ENCODE data around the gene OSGEP.
"Not testable (repeated sequence)": the region's sequence is repeated elsewhere in the genome, so short reads cannot be mapped to it uniquely, and the experiment has no call there.

OSGEP gene

GRCh38 chr14:20452831-20453230 lies 1.8 kb downstream of the OSGEP start:
- H3K4me3 ChIP-seq (ENCODE audit: low read length); H3K27me3 ChIP-seq (ENCODE audit: control insufficient read depth, insufficient read depth, low read length); H3K9me3 ChIP-seq (ENCODE audit: control insufficient read depth, insufficient read depth, low read length); H3K4me1 ChIP-seq (ENCODE audit: control insufficient read depth, insufficient read depth, low read length); DNase-seq (ENCODE audit: low read depth, low spot score); H3K27ac ChIP-seq (ENCODE audit: low read length): not testable (repeated sequence)
- H3K36me3 ChIP-seq (ENCODE audit: control insufficient read depth, insufficient read depth, low read length), result peaks cover 28% of the 10 kb centered on the region; the same call in 1 of the 2 replicates
- WGBS (ENCODE audit: insufficient coverage, insufficient read length), result no CpG with 5 or more reads among the region's 8 CpGs

DNA sequence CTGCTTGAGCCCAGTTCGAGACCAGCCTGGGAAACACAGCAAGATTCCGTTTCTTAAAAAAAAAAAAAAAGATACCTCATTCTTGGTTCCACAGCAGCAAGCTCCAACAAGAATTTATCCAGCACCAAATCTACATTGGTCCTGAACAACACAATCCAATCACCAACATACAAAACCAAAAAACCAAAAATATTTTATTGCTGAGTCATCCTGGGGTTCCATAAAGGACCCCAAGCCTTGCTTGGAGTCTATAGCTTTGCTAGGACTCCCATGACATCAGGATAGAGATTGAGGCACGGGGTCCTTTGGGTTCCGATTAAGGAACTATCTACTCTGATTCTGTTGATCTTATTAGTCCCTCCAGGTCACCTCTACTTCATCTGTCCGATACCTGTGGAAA lies 7.7 kb downstream of the OSGEP start:
- no peak for DNase-seq (ENCODE audit: low read depth, low spot score)
- H3K9me3 ChIP-seq (ENCODE audit: control insufficient read depth, insufficient read depth, low read length), result no peaks in the 10 kb centered on the region
- H3K36me3 ChIP-seq (ENCODE audit: control insufficient read depth, insufficient read depth, low read length), result peaks cover 35% of the 10 kb centered on the region; the same call in 1 of the 2 replicates
- no CpG with 5 or more reads among the region's 5 CpGs for WGBS (ENCODE audit: insufficient coverage, insufficient read length)
- no peak overlapping the region for H3K27ac ChIP-seq (ENCODE audit: low read length)
- no peaks in the 10 kb centered on the region for H3K27me3 ChIP-seq (ENCODE audit: control insufficient read depth, insufficient read depth, low read length)
- no peaks in the 10 kb centered on the region for H3K4me1 ChIP-seq (ENCODE audit: control insufficient read depth, insufficient read depth, low read length)
- no peak overlapping the region for H3K4me3 ChIP-seq (ENCODE audit: low read length)

GRCh38 chr14:20443650-20444049 lies 11.0 kb downstream of the OSGEP start:
- not testable (repeated sequence) for H3K9me3 ChIP-seq (ENCODE audit: control insufficient read depth, insufficient read depth, low read length)

GRCh38 chr14:20441461-20441860 lies 13.2 kb downstream of the OSGEP start:
- H3K27ac ChIP-seq (ENCODE audit: low read length), result no peak overlapping the region
- no peaks in the 10 kb centered on the region for H3K9me3 ChIP-seq (ENCODE audit: control insufficient read depth, insufficient read depth, low read length)
- H3K27me3 ChIP-seq (ENCODE audit: control insufficient read depth, insufficient read depth, low read length), result no peaks in the 10 kb centered on the region
- H3K36me3 ChIP-seq (ENCODE audit: control insufficient read depth, insufficient read depth, low read length), result peaks cover 9% of the 10 kb centered on the region; the same call in 1 of the 2 replicates
- no CpG with 5 or more reads among the region's 2 CpGs for WGBS (ENCODE audit: insufficient coverage, insufficient read length)
- no peaks in the 10 kb centered on the region for H3K4me1 ChIP-seq (ENCODE audit: control insufficient read depth, insufficient read depth, low read length)
- no peak for DNase-seq (ENCODE audit: low read depth, low spot score)
- no peak overlapping the region for H3K4me3 ChIP-seq (ENCODE audit: low read length)

More at GRCh38 chr14:20443650-20444049, 11.0 kb downstream of the OSGEP start:
- H3K36me3 ChIP-seq (ENCODE audit: control insufficient read depth, insufficient read depth, low read length), result peaks cover 28% of the 10 kb centered on the region; the same call in 1 of the 2 replicates
- not testable (repeated sequence) for DNase-seq (ENCODE audit: low read depth, low spot score); H3K4me1 ChIP-seq (ENCODE audit: control insufficient read depth, insufficient read depth, low read length); H3K27me3 ChIP-seq (ENCODE audit: control insufficient read depth, insufficient read depth, low read length); H3K27ac ChIP-seq (ENCODE audit: low read length); H3K4me3 ChIP-seq (ENCODE audit: low read length)
- WGBS (ENCODE audit: insufficient coverage, insufficient read length), result no CpG with 5 or more reads among the region's 4 CpGs

DNA sequence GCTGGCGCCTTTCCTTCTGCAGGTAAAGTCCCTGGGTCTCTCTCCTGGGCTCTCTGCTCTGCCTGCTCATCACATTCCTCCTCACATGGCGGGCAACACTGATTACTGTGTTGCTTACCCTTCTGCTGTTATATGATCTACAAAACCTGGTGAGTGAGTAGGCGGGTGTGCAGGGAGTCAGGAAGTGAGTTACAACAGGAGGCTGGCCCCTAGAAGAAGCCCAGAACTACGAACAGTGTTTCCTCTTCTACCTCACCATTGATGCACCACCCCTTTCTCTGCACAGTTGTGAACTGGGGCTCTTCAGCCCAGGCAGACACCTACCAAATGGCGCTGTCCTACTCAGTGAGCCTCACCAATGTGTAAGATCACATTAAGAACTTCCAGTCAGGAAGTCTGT lies 13.7 kb downstream of the OSGEP start:
- Histone ChIP-seq H3K9me3 (ENCODE audit: control insufficient read depth, insufficient read depth, low read length) (no peaks in the 10 kb centered on the region), H3K36me3 (ENCODE audit: control insufficient read depth, insufficient read depth, low read length) (peaks cover 4% of the 10 kb centered on the region; the same call in 1 of the 2 replicates), H3K27me3 (ENCODE audit: control insufficient read depth, insufficient read depth, low read length) (no peaks in the 10 kb centered on the region), H3K4me1 (ENCODE audit: control insufficient read depth, insufficient read depth, low read length) (no peaks in the 10 kb centered on the region; the same call in 1 of the 2 replicates), H3K27ac (ENCODE audit: low read length) (no peak overlapping the region), H3K4me3 (ENCODE audit: low read length) (no peak overlapping the region)
- no CpG with 5 or more reads among the region's 5 CpGs for WGBS (ENCODE audit: insufficient coverage, insufficient read length)
- no peak for DNase-seq (ENCODE audit: low read depth, low spot score)

GRCh38 chr14:20440465-20440864 lies 14.1 kb downstream of the OSGEP start:
- no peak for DNase-seq (ENCODE audit: low read depth, low spot score)
- H3K9me3 ChIP-seq (ENCODE audit: control insufficient read depth, insufficient read depth, low read length), result no peaks in the 10 kb centered on the region
- no peaks in the 10 kb centered on the region for H3K36me3 ChIP-seq (ENCODE audit: control insufficient read depth, insufficient read depth, low read length)
- H3K27me3 ChIP-seq (ENCODE audit: control insufficient read depth, insufficient read depth, low read length), result no peaks in the 10 kb centered on the region
- H3K4me3 ChIP-seq (ENCODE audit: low read length), result no peak overlapping the region
- no peaks in the 10 kb centered on the region; the same call in 1 of the 2 replicates for H3K4me1 ChIP-seq (ENCODE audit: control insufficient read depth, insufficient read depth, low read length)
- no peak overlapping the region for H3K27ac ChIP-seq (ENCODE audit: low read length)
- no CpG with 5 or more reads among the region's 5 CpGs for WGBS (ENCODE audit: insufficient coverage, insufficient read length)

- no peaks in the 10 kb centered on the region for H3K9me3 ChIP-seq (ENCODE audit: control insufficient read depth, insufficient read depth, low read length)
- H3K36me3 ChIP-seq (ENCODE audit: control insufficient read depth, insufficient read depth, low read length), result no peaks in the 10 kb centered on the region
- no peak overlapping the region for H3K27ac ChIP-seq (ENCODE audit: low read length)
- WGBS (ENCODE audit: insufficient coverage, insufficient read length), result no CpG with 5 or more reads among the region's 7 CpGs
- no peaks in the 10 kb centered on the region for H3K27me3 ChIP-seq (ENCODE audit: control insufficient read depth, insufficient read depth, low read length)
- H3K4me3 ChIP-seq (ENCODE audit: low read length), result no peak overlapping the region
- H3K4me1 ChIP-seq (ENCODE audit: control insufficient read depth, insufficient read depth, low read length), result no peaks in the 10 kb centered on the region; the same call in 1 of the 2 replicates
- DNase-seq (ENCODE audit: low read depth, low spot score), result no peak
Observed at GRCh38 chr14:20438664-20439063, 15.9 kb downstream of the OSGEP start.

- Histone ChIP-seq H3K9me3 (ENCODE audit: control insufficient read depth, insufficient read depth, low read length) (no peaks in the 10 kb centered on the region), H3K36me3 (ENCODE audit: control insufficient read depth, insufficient read depth, low read length) (no peaks in the 10 kb centered on the region), H3K4me3 (ENCODE audit: low read length) (no peak overlapping the region), H3K27me3 (ENCODE audit: control insufficient read depth, insufficient read depth, low read length) (no peaks in the 10 kb centered on the region; the same call in 1 of the 2 replicates), H3K27ac (ENCODE audit: low read length) (no peak overlapping the region), H3K4me1 (ENCODE audit: control insufficient read depth, insufficient read depth, low read length) (no peaks in the 10 kb centered on the region; the same call in 1 of the 2 replicates)
- WGBS (ENCODE audit: insufficient coverage, insufficient read length), result no CpG with 5 or more reads among the region's 4 CpGs
- DNase-seq (ENCODE audit: low read depth, low spot score), result no peak
Observed at GRCh38 chr14:20436363-20436755, 18.3 kb downstream of the OSGEP start.

DNA sequence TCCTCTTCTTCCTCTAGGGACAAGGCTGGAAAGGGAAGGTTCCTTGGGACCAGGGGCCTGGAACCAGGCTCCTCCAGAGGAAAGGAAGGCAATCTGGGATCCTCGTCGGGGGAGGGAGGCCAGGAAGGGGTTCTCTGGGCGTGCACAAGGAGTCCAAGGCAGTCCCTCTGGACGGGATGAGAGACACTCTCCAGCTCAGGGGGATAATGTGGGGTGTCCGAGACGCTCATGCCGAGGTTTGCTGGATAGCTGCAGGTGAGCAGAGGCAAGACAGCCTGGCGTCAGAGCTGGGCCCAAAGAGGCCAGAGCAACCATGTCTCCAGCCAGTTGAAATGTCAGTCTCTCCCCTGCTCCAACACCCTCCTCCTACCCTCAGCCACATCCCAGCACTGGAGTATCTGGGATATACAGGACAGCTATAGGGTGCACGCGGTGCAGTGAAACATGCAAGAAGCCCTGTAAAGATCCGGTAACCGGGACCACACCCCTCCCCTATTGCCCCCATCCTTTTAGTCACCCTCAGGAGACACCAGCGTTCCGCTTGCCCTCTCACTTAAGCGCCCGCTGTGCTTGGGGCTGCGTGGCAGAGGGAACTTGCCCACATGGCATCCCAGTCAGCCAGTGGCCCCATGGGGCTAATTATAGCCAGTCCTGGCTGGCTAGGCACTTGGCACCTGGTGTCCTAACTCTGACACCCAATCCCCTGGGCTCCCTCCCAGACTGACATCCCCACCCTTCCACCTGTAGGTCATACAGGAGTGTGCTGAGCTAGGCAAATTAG lies 18.8 kb downstream of the OSGEP start, which contains the start of gene KLHL33:
TSS of gene KLHL33 (minus strand) at position 585 of the 781 bp plus-strand sequence. CDS start at position 230, 355 bp downstream.
- no peak for DNase-seq (ENCODE audit: low read depth, low spot score)
- no peaks in the 10 kb centered on the region for H3K36me3 ChIP-seq (ENCODE audit: control insufficient read depth, insufficient read depth, low read length)
- WGBS (ENCODE audit: insufficient coverage, insufficient read length), result no CpG with 5 or more reads among the region's 17 CpGs
- H3K4me3 ChIP-seq (ENCODE audit: low read length), result no peak within 1 kb of the TSS
- no peak within 1 kb of the TSS for H3K27ac ChIP-seq (ENCODE audit: low read length)
- H3K27me3 ChIP-seq (ENCODE audit: control insufficient read depth, insufficient read depth, low read length), result no peaks in the 10 kb centered on the region; the same call in 1 of the 2 replicates
- H3K4me1 ChIP-seq (ENCODE audit: control insufficient read depth, insufficient read depth, low read length), result no peaks in the 10 kb centered on the region; the same call in 1 of the 2 replicates
- no peaks in the 10 kb centered on the region for H3K9me3 ChIP-seq (ENCODE audit: control insufficient read depth, insufficient read depth, low read length)

DNA sequence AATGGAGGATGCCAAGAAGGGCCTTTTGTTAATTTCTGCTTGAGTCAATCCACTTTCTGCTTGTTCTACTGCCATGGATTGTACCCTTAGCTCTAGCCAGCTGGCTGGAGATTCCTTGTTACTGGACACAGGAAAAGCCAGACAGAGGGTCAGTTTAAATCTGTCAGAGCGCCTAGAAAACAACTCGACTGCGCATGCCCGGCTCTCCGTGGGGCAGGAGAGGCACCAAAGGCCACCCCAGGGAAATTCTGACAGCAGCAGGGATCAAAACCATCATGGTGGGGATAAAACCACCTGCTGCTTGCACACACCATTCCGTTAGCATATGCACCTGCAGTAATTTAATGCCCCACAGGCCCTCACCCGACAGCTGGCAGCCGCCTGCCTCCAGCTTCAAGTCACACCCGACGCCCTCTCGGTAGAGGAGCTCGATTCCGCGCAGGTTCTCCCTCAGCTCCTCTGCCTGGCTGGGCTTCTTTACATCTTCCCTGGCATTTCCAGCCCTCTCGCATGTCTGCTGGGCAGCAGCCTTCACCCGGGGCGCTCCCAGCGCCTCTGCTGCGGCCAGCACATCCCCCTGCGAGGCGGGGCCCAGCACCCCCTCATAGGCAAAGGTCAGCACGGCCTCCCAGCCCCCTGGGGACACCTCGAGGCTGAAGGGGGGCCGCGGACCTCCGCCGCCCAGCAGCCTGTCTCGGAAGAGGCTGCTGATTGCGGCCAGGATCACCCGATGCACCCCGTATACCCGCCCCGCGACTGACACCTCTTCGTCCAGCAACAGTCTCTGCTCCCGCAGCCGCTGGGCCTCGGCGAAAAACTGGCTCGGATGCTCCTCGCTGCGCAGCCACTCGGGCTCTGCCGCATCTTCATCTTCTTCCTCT lies 19.7 kb downstream of the OSGEP start:
- WGBS (ENCODE audit: insufficient coverage, insufficient read length), result no CpG with 5 or more reads among the region's 44 CpGs
- H3K4me3 ChIP-seq (ENCODE audit: low read length), result no peak overlapping the region
- no peak overlapping the region for H3K27ac ChIP-seq (ENCODE audit: low read length)
- no peaks in the 10 kb centered on the region; the same call in 1 of the 2 replicates for H3K27me3 ChIP-seq (ENCODE audit: control insufficient read depth, insufficient read depth, low read length)
- no peaks in the 10 kb centered on the region; the same call in 1 of the 2 replicates for H3K4me1 ChIP-seq (ENCODE audit: control insufficient read depth, insufficient read depth, low read length)
- H3K9me3 ChIP-seq (ENCODE audit: control insufficient read depth, insufficient read depth, low read length), result no peaks in the 10 kb centered on the region
- no peak for DNase-seq (ENCODE audit: low read depth, low spot score)
- no peaks in the 10 kb centered on the region for H3K36me3 ChIP-seq (ENCODE audit: control insufficient read depth, insufficient read depth, low read length)

Data from iPS DF 6.9 (cell line).